ENCODE data around the gene C11orf58.

DNA sequence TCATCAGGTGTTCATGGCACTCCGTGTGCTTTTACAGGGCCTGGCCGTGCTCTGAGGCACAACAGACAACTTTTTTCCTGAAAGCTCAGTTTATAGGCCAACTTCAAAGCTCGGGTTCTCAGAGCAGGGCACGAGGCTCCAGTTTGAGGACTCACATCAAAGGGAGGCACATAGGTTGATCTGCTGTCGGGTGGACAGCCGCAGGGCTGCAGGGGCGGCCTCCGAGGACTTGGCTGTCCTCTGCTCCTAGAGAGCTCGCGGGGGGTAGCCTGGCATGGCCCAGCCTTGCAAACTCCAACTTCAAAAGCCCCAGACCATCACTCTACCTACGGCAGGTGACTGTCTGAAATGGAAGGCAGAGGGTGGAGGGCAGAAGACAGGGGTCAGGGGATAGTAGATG is 31.6 kb downstream of the C11orf58 start:
- TF ChIP-seq CREB1 (IDR thresholded peaks at IDR 0.05; ENCODE audit: low read depth), result no peak
- TF ChIP-seq YY1 (IDR thresholded peaks at IDR 0.05; ENCODE audit: low read depth), result no peak
- TF ChIP-seq USF1 (IDR thresholded peaks at IDR 0.05), result no peak
- TF ChIP-seq ZBTB7A (IDR thresholded peaks at IDR 0.05; ENCODE audit: low read depth), result no peak
